Prostate gland (tissue), 2 donors: ENCODE results near the gene PRSS27.

Source experiments
- CTCF ChIP-seq, 4 experiments: fragments of 200-600 bp in 2 of 4; fragments of 450-650 bp in 2 of 4; sonication (generic) in 2 of 4; IDR thresholded peaks; 1 replicate in 3 of 4; 2 replicates in 1 of 4; pipeline ENCODE4 v1.5.1; 2016 to 2019; ENCODE audit warnings: antibody characterized with exemption in 4 of 4, mild to moderate bottlenecking in 2 of 4, moderate library complexity in 2 of 4
- POLR2A ChIP-seq: fragments of 450-650 bp; IDR thresholded peaks from one replicate; pipeline ENCODE4 v1.6.1; 2016; ENCODE audit warnings: antibody characterized with exemption, mild to moderate bottlenecking

GRCh38 chr16:2756288-2757015 lies 36.4 kb upstream of the PRSS27 start:
- no peak for TF ChIP-seq CTCF (IDR thresholded peaks at IDR 0.05)
- TF ChIP-seq POLR2A: no peak
